LoVo (cell line): Measurements from ENCODE around the gene HDAC6.
"Not testable (repeated sequence)": the region's sequence is repeated elsewhere in the genome, so short reads cannot be mapped to it uniquely, and the experiment has no call there.

ENCODE experiments used
- DNase-seq: peaks from one replicate; pipeline ENCODE4 v3.0.0-alpha.2; 2016; ENCODE audit warnings: low spot score

The HDAC6 gene

GRCh38 chrX:48824066-48824465, 22.2 kb downstream of the HDAC6 start:
- no peak for DNase-seq

GRCh38 chrX:48826135-48826875, 24.4 kb downstream of the HDAC6 start, which contains the start of gene ERAS:
TSS of gene ERAS (plus strand) at chrX:48826513. CDS start at chrX:48829124, 2,611 bp downstream.
- no peak for DNase-seq

DNA sequence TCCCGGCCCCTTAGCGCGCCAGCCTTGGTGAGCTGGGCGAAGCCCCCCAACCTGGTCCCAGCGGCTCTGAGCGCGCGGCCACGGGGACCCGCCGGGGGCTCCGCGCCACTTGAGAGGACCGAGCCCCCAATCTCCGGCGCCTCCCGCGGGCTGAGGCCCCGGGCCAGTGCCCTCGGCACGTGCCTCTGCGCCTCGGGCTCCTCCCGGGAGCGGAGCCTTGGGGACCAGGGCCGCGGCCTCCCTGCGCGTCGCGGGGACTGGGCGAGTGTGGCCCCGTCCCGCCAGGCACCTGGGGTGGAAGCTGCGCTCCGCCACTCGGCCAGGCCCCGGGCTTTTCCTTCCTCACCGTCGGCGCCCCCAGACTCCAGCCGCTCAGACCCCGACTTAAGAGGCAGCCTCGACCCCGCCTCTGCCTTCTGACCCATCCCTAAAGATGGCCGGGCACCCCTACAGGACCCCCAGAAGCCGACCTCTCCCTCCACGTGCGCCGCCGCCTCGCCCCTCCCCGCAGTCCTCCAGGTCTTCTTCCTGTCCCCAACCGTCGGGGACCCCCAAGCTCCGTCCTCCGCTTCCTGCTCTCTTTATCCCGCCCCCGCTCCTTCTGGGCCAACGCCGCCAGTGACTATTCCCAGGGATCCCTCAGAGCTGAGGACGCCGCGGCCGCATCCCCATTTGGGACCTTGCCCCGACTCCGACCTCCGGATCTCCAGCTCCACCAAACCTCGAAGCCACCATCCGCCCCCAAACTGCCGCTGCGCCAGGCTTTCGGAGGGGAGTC, 25.2 kb downstream of the HDAC6 start:
- no peak for DNase-seq

- DNase-seq: no peak
Observed at GRCh38 chrX:48827654-48827968, 25.7 kb downstream of the HDAC6 start.

DNA sequence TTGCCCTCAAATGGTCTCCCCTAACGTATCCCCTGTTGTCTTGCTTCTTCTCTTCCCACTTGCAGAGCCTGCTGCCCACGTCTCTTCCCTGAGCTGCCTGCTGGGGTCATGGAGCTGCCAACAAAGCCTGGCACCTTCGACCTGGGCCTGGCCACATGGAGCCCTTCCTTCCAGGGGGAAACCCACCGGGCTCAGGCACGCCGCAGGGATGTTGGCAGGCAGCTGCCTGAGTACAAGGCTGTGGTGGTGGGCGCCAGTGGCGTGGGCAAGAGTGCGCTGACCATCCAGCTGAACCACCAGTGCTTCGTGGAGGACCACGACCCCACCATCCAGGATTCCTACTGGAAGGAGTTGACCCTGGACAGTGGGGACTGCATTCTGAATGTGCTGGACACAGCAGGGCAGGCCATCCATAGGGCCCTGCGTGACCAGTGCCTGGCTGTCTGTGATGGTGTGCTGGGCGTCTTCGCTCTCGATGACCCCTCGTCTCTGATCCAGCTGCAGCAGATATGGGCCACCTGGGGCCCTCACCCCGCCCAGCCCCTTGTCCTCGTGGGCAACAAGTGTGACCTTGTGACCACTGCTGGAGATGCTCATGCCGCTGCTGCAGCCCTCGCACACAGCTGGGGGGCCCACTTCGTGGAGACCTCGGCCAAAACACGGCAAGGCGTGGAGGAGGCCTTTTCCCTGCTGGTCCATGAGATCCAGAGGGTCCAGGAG, 27.3 kb downstream of the HDAC6 start:
- no peak for DNase-seq

- DNase-seq: no peak
Observed at GRCh38 chrX:48831136-48831908, 29.5 kb downstream of the HDAC6 start.

DNA sequence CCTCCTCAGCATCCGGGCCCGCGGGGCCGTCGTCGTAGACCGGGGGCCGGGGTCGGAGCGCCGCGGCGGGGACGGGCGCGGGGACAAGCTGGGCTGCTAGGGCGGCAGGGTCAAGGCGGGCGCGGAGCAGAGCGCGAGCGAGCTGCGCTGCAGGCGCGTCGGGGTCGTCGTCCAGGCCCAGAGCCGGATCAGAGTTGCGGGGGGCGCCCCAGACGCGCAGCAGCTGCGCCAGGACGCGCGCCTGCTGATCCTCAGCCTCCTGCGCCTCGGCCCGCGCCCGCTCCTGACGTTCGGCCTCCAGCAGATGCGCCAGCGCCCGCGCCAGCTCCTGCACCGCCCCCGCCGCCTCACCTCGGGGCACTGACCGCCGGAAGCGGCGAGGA, 30.0 kb downstream of the HDAC6 start:
- no peak for DNase-seq

DNA sequence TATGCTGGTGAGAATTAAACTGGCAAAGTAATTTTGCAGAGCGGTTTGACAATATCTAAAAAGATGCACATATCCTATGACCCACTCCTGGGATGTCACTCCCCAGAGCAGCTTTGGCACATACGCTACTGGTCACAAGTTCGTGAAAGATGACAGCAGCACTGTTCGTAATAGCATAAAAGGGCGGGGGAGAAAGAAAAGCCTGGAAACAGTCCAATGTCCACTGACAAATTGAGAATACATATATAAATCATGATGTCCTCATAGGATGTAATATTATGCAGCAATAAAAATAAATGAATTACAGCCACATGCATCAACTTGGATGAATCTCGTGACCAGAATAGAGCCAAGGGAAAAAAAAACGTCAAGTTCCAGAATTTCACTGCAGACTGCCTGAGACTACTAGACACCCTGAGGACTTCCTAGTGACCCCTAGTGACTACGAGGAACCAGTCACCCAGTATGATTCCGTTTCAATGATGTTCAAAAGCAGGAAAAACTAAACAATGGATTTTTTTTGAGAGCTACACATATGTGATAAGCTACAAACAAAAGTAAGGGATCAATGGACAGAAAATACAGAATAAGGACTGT, 31.8 kb downstream of the HDAC6 start:
- no peak for DNase-seq

DNA sequence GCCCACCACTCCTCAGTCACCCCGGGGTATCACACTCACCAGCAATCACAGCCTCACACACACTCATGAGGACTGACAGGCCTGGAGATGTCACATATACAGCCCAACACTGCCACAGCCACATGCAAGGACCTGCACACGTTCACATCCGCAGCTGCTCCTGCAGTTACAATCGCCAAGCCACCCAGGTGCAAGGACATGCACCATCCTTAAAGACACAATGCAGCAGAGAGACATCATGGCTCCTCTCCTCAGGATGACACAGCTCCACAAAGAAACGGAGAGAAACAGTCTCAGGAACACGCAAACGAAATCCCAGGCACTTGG, 32.5 kb downstream of the HDAC6 start:
- no peak for DNase-seq

GRCh38 chrX:48835524-48836329, 33.9 kb downstream of the HDAC6 start, which contains the start of gene PCSK1N:
TSS of gene PCSK1N (minus strand) at chrX:48835610. CDS start at chrX:48835532, 78 bp downstream.
- DNase-seq: no peak

DNA sequence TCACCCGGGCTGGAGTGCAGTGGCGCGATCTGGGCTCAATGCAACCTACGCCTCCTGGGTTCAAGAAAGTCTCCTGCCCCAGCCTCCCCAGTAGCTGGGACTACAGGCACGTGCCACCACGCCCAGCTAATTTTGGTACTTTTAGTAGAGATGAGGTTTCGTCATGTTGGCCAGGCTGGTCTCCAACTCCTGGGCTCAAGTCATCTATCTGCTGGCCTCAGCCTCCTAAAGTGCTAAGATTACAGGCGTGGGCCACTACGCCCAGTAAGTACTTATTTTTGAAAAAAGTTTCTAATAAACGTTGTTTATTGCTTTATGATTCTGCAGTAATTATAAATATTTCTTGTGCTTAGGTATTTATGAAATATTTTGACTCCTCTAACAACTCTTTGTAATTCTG, 37.8 kb downstream of the HDAC6 start:
- no peak for DNase-seq

- DNase-seq: no peak
Observed at GRCh38 chrX:48848847-48849246, 47.0 kb downstream of the HDAC6 start.

GRCh38 chrX:48852857-48853256, 51.0 kb downstream of the HDAC6 start:
- DNase-seq: no peak

DNA sequence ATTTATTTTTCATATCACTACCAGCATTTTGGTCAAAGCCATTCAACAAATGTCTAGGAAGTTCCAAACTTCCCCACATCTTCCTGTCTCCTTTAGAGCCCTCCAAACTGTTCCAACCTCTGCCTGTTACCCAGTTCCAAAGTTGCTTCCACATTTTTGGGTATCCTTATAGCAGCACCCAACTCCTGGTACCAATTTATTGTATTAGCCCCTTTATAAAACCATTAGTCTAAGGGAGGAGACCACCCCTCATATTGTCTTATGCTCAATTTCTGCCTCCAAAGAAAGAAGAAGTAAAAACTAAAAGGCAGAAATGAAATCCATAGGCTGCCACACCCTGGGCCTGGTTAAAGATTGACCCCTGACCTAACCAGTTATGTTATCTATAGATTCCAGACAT, 51.6 kb downstream of the HDAC6 start:
- DNase-seq: not testable (repeated sequence)

- not testable (repeated sequence) for DNase-seq
Observed at GRCh38 chrX:48854121-48854804, 52.4 kb downstream of the HDAC6 start.

- no peak for DNase-seq
Observed at GRCh38 chrX:48854898-48855297, 53.0 kb downstream of the HDAC6 start.

- peak; percentile 45 for DNase-seq
Observed at GRCh38 chrX:48864210-48864609, 62.3 kb downstream of the HDAC6 start.

DNA sequence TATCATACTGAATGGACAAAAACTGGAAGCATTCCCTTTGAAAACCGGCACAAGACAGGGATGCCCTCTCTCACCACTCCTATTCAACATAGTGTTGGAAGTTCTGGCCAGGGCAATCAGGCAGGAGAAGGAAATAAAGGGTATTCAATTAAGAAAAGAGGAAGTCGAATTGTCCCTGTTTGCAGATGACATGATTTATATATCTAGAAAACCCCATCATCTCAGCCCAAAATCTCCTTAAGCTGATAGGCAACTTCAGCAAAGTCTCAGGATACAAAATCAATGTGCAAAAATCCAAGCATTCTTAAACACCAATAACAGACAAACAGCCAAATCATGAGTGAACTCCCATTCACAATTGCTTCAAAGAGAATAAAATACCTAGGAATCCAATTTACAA, 70.2 kb downstream of the HDAC6 start:
- DNase-seq: not testable (repeated sequence)
